GM12878 (cell line): Measurements from ENCODE around the gene S100G. TPM values are rescaled to one million over a fixed set of nuclear protein-coding genes. Genes with fewer than 3 reads are reported as not detected.

Source experiments
- ATAC-seq: fragments of 200-7000 bp; cut with Tn5 transposase; 3 replicates; pipeline ENCODE4 v1.9.1; 2020; ENCODE audit warnings: mild to moderate bottlenecking, moderate library complexity
- BruUV-seq: library from RNA; stranded (reverse); fragments of 400-500 nt; replicated peaks from 2 replicates; lab custom pipeline; 2021; lab: Mats Ljungman, UMichigan
- CTCF ChIA-PET: fragments of 300-600 bp; sonication (Branson Sonifier 250); formaldehyde crosslinking; extraction: SDS; loops from one replicate; lab custom pipeline; 2021; ENCODE audit warnings: inconsistent platforms; lab: Yijun Ruan, JAX
- POLR2A ChIA-PET: fragments of 350-600 bp; formaldehyde crosslinking; extraction: SDS; loops from one replicate; lab custom pipeline; 2021; ENCODE audit warnings: inconsistent platforms; lab: Charles Lee
- RAD21 ChIA-PET: fragments of 300-600 bp; sonication (Branson Sonifier 250); formaldehyde crosslinking; loops from one replicate; lab custom pipeline; 2023; ENCODE audit warnings: antibody characterized with exemption; ENCODE audit not compliant: unreplicated experiment; lab: Charles Lee
- SMC1A ChIA-PET: fragments of 300-600 bp; sonication (Branson Sonifier 250); formaldehyde crosslinking; loops from one replicate; lab custom pipeline; 2023; ENCODE audit not compliant: unreplicated experiment, uncharacterized antibody; lab: Charles Lee
- DNase-seq: peaks from one replicate; pipeline ENCODE4 v3.0.0-alpha.2; 2011; ENCODE audit warnings: low read depth, low spot score
- FAIRE-seq: peaks from 3 replicates; lab custom pipeline; 2011; peaks lifted over from hg19 to GRCh38; lab: Jason Lieb, UNC
- H2AFZ ChIP-seq: 2 replicates; pipeline ENCODE4 v1.6.0; 2011; ENCODE audit warnings: low read depth, low read length, control low read depth; ENCODE audit not compliant: control insufficient read depth
- H3K27ac ChIP-seq: 2 replicates; pipeline ENCODE4 v1.5.1; 2011; ENCODE audit warnings: control low read depth; ENCODE audit not compliant: control insufficient read depth, insufficient read depth
- H3K27me3 ChIP-seq, 2 experiments: replicated peaks in 1 of 2; 2 replicates each; pipeline versions ENCODE4 v1.6.0 to v1.6.1; 2011; ENCODE audit warnings: low read length in 1 of 2; ENCODE audit not compliant: control insufficient read depth in 2 of 2, insufficient read depth in 2 of 2
- H3K36me3 ChIP-seq, 2 experiments: 2 replicates each; pipeline ENCODE4 v1.5.1; 2011; ENCODE audit warnings: low read length in 1 of 2; ENCODE audit not compliant: control insufficient read depth in 2 of 2, insufficient read depth in 2 of 2
- H3K4me1 ChIP-seq: 2 replicates; pipeline ENCODE4 v1.6.1; 2011; ENCODE audit warnings: mild to moderate bottlenecking, low read length, moderate library complexity, mixed read lengths; ENCODE audit not compliant: control insufficient read depth, insufficient read depth
- H3K4me2 ChIP-seq: 2 replicates; pipeline ENCODE4 v1.6.0; 2011; ENCODE audit warnings: control low read depth; ENCODE audit not compliant: control insufficient read depth, insufficient read depth
- H3K4me3 ChIP-seq: fragments of 200-600 bp; sonication (generic); 2 replicates; pipeline ENCODE4 v1.5.1; 2016
- H3K79me2 ChIP-seq: 2 replicates; pipeline ENCODE4 v1.6.0; 2011; ENCODE audit warnings: low read length; ENCODE audit not compliant: control insufficient read depth, insufficient read depth
- H3K9ac ChIP-seq: 2 replicates; pipeline ENCODE4 v1.8.0; 2011; ENCODE audit warnings: low read length, control low read depth, mixed read lengths; ENCODE audit not compliant: control insufficient read depth, insufficient read depth
- H3K9me3 ChIP-seq: replicated peaks from 3 replicates; pipeline ENCODE4 v1.5.1; 2011; ENCODE audit warnings: mild to moderate bottlenecking, low read length; ENCODE audit not compliant: control insufficient read depth, insufficient read depth
- H4K20me1 ChIP-seq: 2 replicates; pipeline ENCODE4 v1.6.0; 2011; ENCODE audit not compliant: control insufficient read depth, insufficient read depth
- BMI1 ChIP-seq: fragments of 450-650 bp; IDR thresholded peaks from 2 replicates; pipeline ENCODE4 v1.6.1; 2016; ENCODE audit warnings: mild to moderate bottlenecking, moderate library complexity, borderline replicate concordance
- CEBPB ChIP-seq, 2 experiments: fragments of 150-350 bp in 1 of 2; IDR thresholded peaks; 2 replicates each; pipeline ENCODE4 v1.6.1; 2012 to 2014; ENCODE audit warnings: low read depth in 2 of 2, low read length in 2 of 2, borderline replicate concordance in 1 of 2, inconsistent platforms in 1 of 2
- GABPA ChIP-seq: IDR thresholded peaks from 2 replicates; pipeline ENCODE4 v1.6.1; 2014; ENCODE audit warnings: antibody characterized with exemption, low read depth, mild to moderate bottlenecking, inconsistent platforms
- HCFC1 ChIP-seq: fragments of 150-350 bp; IDR thresholded peaks from 2 replicates; pipeline ENCODE4 v1.6.1; 2014; ENCODE audit warnings: low read length
- MAX ChIP-seq: IDR thresholded peaks from 2 replicates; pipeline ENCODE4 v1.6.1; 2012; ENCODE audit warnings: low read depth, low read length, improper control_type of control experiment
- MYB ChIP-seq: fragments of 150-350 bp; IDR thresholded peaks from 2 replicates; pipeline ENCODE4 v1.6.1; 2014; ENCODE audit warnings: mild to moderate bottlenecking, low read depth, low read length, borderline replicate concordance
- NFIC ChIP-seq: IDR thresholded peaks from 2 replicates; pipeline ENCODE4 v1.6.1; 2012; ENCODE audit warnings: low read depth, mild to moderate bottlenecking, inconsistent platforms, low read length, moderate library complexity
- NR2F1 ChIP-seq: fragments of 450-650 bp; conservative IDR thresholded peaks from 2 replicates; pipeline ENCODE4 v1.6.1; 2017; ENCODE audit warnings: mild to moderate bottlenecking
- PAX5 ChIP-seq: IDR thresholded peaks from 2 replicates; pipeline ENCODE4 v1.6.1; 2011; ENCODE audit warnings: low read depth, low read length, borderline replicate concordance
- RAD51 ChIP-seq: fragments of 450-650 bp; IDR thresholded peaks from 2 replicates; pipeline ENCODE4 v1.6.1; 2016; ENCODE audit warnings: moderate library complexity, mild to moderate bottlenecking, inconsistent platforms
- RB1 ChIP-seq: fragments of 450-650 bp; formaldehyde crosslinking; IDR thresholded peaks from 2 replicates; pipeline ENCODE4 v1.6.1; 2017; ENCODE audit warnings: mild to moderate bottlenecking, borderline replicate concordance
- RCOR1 ChIP-seq: conservative IDR thresholded peaks from 2 replicates; pipeline ENCODE4 v1.6.1; 2012; ENCODE audit warnings: low read depth, low read length, improper control_type of control experiment
- RELA ChIP-seq: fragments of 450-650 bp; IDR thresholded peaks from 2 replicates; pipeline ENCODE4 v1.8.0; 2014; ENCODE audit warnings: borderline replicate concordance; ENCODE audit not compliant: partially characterized antibody
- RELB ChIP-seq: fragments of 450-650 bp; IDR thresholded peaks from 2 replicates; pipeline ENCODE4 v1.6.1; 2017; ENCODE audit warnings: low read depth, mild to moderate bottlenecking, moderate library complexity
- USF2 ChIP-seq: IDR thresholded peaks from 2 replicates; pipeline ENCODE4 v1.6.1; 2011; ENCODE audit warnings: low read depth, low read length, improper control_type of control experiment, borderline replicate concordance
- YY1 ChIP-seq: IDR thresholded peaks from 2 replicates; pipeline ENCODE4 v1.6.1; 2011; ENCODE audit warnings: low read depth, mild to moderate bottlenecking, low read length
- ZBTB11 ChIP-seq: fragments of 450-650 bp; formaldehyde crosslinking; IDR thresholded peaks from 2 replicates; pipeline ENCODE4 v1.5.0; 2022; ENCODE audit warnings: mild to moderate bottlenecking, missing genetic modification characterization
- WGBS: methylation state at CpG from one replicate; pipeline ENCODE4 v1.1.6; 2016; ENCODE audit warnings: low lambda C conversion rate; ENCODE audit not compliant: insufficient replicate concordance, insufficient coverage; ENCODE audit errors: missing lambda C conversion rate; 5-methylcytosine and 5-hydroxymethylcytosine counted together
- in situ Hi-C: fragments of 300-500 bp; cut with MboI; formaldehyde crosslinking; loops from 9 replicates; pipeline ENCODE4 v1.14.3; 2018; ENCODE audit warnings: mixed read lengths
- intact Hi-C: fragments of 100-400 bp; cut with micrococcal nuclease; formaldehyde crosslinking; loops from one replicate; pipeline ENCODE4 v1.14.2; 2022; ENCODE audit not compliant: unreplicated experiment
- polyA plus RNA-seq, 11 experiments: library from polyadenylated mRNA; depleted of rRNA in 4 of 11; unstranded in 6 of 11; stranded (reverse) in 5 of 11; fragments of >200 nt; fragmentation: Nextera tagmentation in 4 of 11; fragmentation: Illumina TruSeq in 1 of 11; extraction: Ambion mirVana in 4 of 11; extraction: Trizol in 1 of 11; gene quantifications; 1 replicate in 1 of 11; 2 replicates in 10 of 11; pipeline versions ENCODE4 v1.2.1 to v1.2.3, GENCODE V29; 2011 to 2016; ENCODE audit warnings: inconsistent platforms in 2 of 11, missing spikeins in 2 of 11, low read depth in 1 of 11
- total RNA-seq, 4 experiments: library from RNA; depleted of rRNA in 3 of 4; stranded (reverse); fragments of >200 nt in 3 of 4; fragmentation: Illumina TruSeq in 1 of 4; extraction: Trizol in 1 of 4; gene quantifications; 2 replicates each; pipeline versions ENCODE4 v1.2.1 to v1.2.3, GENCODE V29; 2013 to 2021

Gene S100G
- total and polyA plus RNA-seq, 10 of the 15 experiments (the other 5 are each of a cell fraction or from before 2014, with no cell fraction given), result not detected

- TF ChIP-seq CEBPB (IDR thresholded peaks at IDR 0.05; ENCODE audit: borderline replicate concordance in 1 of 2, low read depth in 2 of 2, low read length in 2 of 2) (no peak), YY1 (no peak), PAX5 (no peak), NFIC (no peak), RB1 (no peak), RAD51 (no peak), RCOR1 (no peak), GABPA (no peak), RELA (no peak), USF2 (no peak)
Observed at GRCh38 chrX:16662402-16662801, 12.4 kb downstream of the S100G start (continued).

GRCh38 chrX:16664074-16664473, 14.1 kb downstream of the S100G start:
- no peaks in the 10 kb centered on the region for H3K9me3 ChIP-seq
- in situ Hi-C loops, result no loop called here
- H3K36me3 ChIP-seq, result no peaks in the 10 kb centered on the region; a peak in 1 of 4 replicates
- no peaks in the 10 kb centered on the region for H3K79me2 ChIP-seq
- no peak overlapping the region for H3K4me2 ChIP-seq
- FAIRE-seq (no peak), ATAC-seq (no peak), DNase-seq (no peak)
- intact Hi-C loops, result no loop called here
- H3K4me3 ChIP-seq, result no peak overlapping the region
- BruUV-seq, result no TSS peak
- ChIA-PET RAD21 (no interaction called here), SMC1A (no interaction called here), CTCF (interaction anchor here (1.1 kb wide), 1 partner anchor 33 kb away, joined by 3 read pairs; no protein-coding TSS in a partner anchor), POLR2A (no interaction called here)
- 36% methylated on average over 5 of the region's 5 CpGs for WGBS
- H3K27ac ChIP-seq, result no peak overlapping the region
- H3K4me1 ChIP-seq, result no peaks in the 10 kb centered on the region
- no peaks in the 10 kb centered on the region for H4K20me1 ChIP-seq
- H2AFZ ChIP-seq, result no peak overlapping the region
- no peaks in the 10 kb centered on the region for H3K27me3 ChIP-seq
- H3K9ac ChIP-seq, result no peak overlapping the region
- TF ChIP-seq RELB (no peak), MYB (no peak), HCFC1 (no peak), NR2F1 (no peak), MAX (no peak), BMI1 (no peak), ZBTB11 (CRISPR knock-in tag) (no peak)
